ENCODE measurements around the gene GFOD1.
A peak's percentile ranks its signal among the peaks of the same experiment; 100 is the strongest.

GFOD1 gene

GRCh38 chr6:13467216-13467600 lies 20.2 kb downstream of the GFOD1 start:
- no peak for TF ChIP-seq CTCF (IDR thresholded peaks at IDR 0.05; ENCODE audit: borderline replicate concordance, control extremely low read depth, extremely low read depth, insufficient read depth, missing control alignments)
- no peak for DNase-seq (ENCODE audit: low spot score)
- in situ Hi-C loops (cut with MboI; ENCODE audit: low sequenced_read_pairs, unreplicated experiment), result no loop called here

- in situ Hi-C loops (cut with MboI; ENCODE audit: low sequenced_read_pairs, unreplicated experiment), result no loop called here
- TF ChIP-seq CTCF (IDR thresholded peaks at IDR 0.05; ENCODE audit: borderline replicate concordance, control extremely low read depth, extremely low read depth, insufficient read depth, missing control alignments), result no peak
- DNase-seq (ENCODE audit: low spot score), result peak; percentile 42
These were observed 20.8 kb downstream of the GFOD1 start for GRCh38 chr6:13466304-13467215.

- in situ Hi-C loops (cut with MboI; ENCODE audit: low sequenced_read_pairs, unreplicated experiment), result no loop called here
- DNase-seq (ENCODE audit: low spot score), result no peak
- TF ChIP-seq CTCF (IDR thresholded peaks at IDR 0.05; ENCODE audit: borderline replicate concordance, control extremely low read depth, extremely low read depth, insufficient read depth, missing control alignments), result no peak
These were observed 21.7 kb downstream of the GFOD1 start for GRCh38 chr6:13465734-13466133.

GRCh38 chr6:13463941-13464340 lies 23.5 kb downstream of the GFOD1 start:
- in situ Hi-C loops (cut with MboI; ENCODE audit: low sequenced_read_pairs, unreplicated experiment), result no loop called here
- TF ChIP-seq CTCF (IDR thresholded peaks at IDR 0.05; ENCODE audit: borderline replicate concordance, control extremely low read depth, extremely low read depth, insufficient read depth, missing control alignments), result no peak
- DNase-seq (ENCODE audit: low spot score), result no peak

GRCh38 chr6:13463328-13463717 lies 24.1 kb downstream of the GFOD1 start:
- in situ Hi-C loops (cut with MboI; ENCODE audit: low sequenced_read_pairs, unreplicated experiment), result no loop called here
- DNase-seq (ENCODE audit: low spot score), result no peak
- TF ChIP-seq CTCF (IDR thresholded peaks at IDR 0.05; ENCODE audit: borderline replicate concordance, control extremely low read depth, extremely low read depth, insufficient read depth, missing control alignments), result no peak

GRCh38 chr6:13462458-13463327 lies 24.7 kb downstream of the GFOD1 start:
- in situ Hi-C loops (cut with MboI; ENCODE audit: low sequenced_read_pairs, unreplicated experiment), result no loop called here
- DNase-seq (ENCODE audit: low spot score), result no peak
- TF ChIP-seq CTCF (IDR thresholded peaks at IDR 0.05; ENCODE audit: borderline replicate concordance, control extremely low read depth, extremely low read depth, insufficient read depth, missing control alignments), result no peak
